Measurements from ENCODE around the gene TRIP10. TPM values are rescaled to one million over a fixed set of nuclear protein-coding genes. Genes with fewer than 3 reads are reported as not detected.
"Not testable (repeated sequence)": the region's sequence is repeated elsewhere in the genome, so short reads cannot be mapped to it uniquely, and the experiment has no call there.

The TRIP10 gene
- total and polyA plus RNA-seq, 4 donors, result 60.8 to 97.3 (median 79.8) TPM

DNA sequence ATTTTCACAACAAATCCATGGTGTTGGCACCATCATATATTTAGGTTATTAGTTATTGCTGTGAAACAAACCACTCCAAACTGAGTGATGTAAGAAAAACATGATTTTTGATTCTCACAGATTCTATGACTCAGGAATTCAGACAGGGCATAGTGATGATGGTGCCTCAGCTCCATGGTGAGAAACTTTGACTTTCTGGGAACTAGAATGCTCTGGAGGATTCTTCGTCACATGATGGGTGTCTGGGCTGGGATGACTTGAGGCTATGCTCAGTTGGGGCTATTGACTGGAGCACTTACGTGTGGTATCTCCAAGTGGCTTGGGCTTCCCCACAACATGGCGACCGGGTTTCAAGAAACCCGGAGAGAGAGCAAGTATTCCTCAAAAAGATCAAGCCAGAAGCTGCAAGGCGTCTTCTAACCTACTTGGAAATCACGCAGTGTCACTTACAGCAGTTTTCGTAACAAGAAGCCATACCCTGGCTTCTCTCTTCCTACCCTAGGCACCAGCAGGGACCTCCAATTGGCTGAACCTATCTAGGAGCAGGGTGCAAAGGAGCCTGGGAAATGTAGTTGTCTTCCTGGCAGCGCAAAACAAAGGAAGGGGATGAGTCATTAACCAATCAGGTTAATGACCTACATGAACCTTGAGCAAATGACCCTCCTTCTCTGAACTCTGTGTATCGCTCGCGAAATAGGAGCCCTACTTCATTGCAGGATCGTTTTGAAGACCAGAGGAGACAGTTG lies 55.4 kb downstream of the TRIP10 start:
- no peak overlapping the region for H3K9ac ChIP-seq (ENCODE audit: insufficient read depth in 1 of 2, low read length in 2 of 2)
- H3K36me3 ChIP-seq (ENCODE audit: control insufficient read depth in 4 of 4, insufficient read depth in 4 of 4, low read length in 4 of 4), result no peaks in the 10 kb centered on the region
- no peak overlapping the region for H3K27ac ChIP-seq (ENCODE audit: low read depth in 1 of 2, low read length in 1 of 2)
- ATAC-seq (ENCODE audit: insufficient read depth, low FRiP score), result no peak
- TF ChIP-seq, protein P1, sequence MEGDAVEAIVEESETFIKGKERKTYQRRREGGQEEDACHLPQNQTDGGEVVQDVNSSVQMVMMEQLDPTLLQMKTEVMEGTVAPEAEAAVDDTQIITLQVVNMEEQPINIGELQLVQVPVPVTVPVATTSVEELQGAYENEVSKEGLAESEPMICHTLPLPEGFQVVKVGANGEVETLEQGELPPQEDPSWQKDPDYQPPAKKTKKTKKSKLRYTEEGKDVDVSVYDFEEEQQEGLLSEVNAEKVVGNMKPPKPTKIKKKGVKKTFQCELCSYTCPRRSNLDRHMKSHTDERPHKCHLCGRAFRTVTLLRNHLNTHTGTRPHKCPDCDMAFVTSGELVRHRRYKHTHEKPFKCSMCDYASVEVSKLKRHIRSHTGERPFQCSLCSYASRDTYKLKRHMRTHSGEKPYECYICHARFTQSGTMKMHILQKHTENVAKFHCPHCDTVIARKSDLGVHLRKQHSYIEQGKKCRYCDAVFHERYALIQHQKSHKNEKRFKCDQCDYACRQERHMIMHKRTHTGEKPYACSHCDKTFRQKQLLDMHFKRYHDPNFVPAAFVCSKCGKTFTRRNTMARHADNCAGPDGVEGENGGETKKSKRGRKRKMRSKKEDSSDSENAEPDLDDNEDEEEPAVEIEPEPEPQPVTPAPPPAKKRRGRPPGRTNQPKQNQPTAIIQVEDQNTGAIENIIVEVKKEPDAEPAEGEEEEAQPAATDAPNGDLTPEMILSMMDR (IDR thresholded peaks at IDR 0.05; ENCODE audit: control extremely low read depth, extremely low read depth), result no peak
- 78 to 91% methylated on average over 13 of the region's 13 CpGs for WGBS, 2 donors
- DNase-seq, result no peak
- H3K9me3 ChIP-seq (ENCODE audit: control insufficient read depth in 4 of 4, insufficient read depth in 3 of 4, low read length in 3 of 4), result peaks cover 0 to 9% (median 3%) of the 10 kb centered on the region in 4 donors
- peaks cover 0 to 1% (median 0%) of the 10 kb centered on the region in 5 donors for H3K4me1 ChIP-seq (ENCODE audit: control insufficient read depth in 5 of 5, insufficient read depth in 5 of 5, low read length in 5 of 5)
- H3K4me3 ChIP-seq, result no peak overlapping the region
- no peaks in the 10 kb centered on the region for H3K27me3 ChIP-seq (ENCODE audit: control insufficient read depth in 3 of 3, insufficient read depth in 3 of 3, low read length in 2 of 3)

DNA sequence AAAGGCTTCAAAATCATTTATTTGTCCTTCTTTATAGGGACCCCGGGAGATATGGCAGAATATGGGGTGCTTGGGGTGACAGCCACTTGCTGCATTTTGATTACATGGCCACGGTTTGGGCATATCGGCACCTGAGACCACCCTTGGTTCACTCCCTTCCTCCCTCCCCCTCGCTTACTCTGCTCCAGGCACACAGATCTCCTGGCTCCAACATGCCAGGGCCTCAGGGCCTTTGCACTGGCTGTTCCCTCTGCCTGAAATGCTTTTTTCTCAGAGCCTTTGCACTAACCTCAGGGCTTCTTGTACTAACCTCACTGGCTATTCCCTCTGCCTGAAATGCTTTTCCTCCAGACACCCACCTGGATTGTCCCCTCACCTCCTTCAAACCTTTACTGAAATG lies 56.8 kb downstream of the TRIP10 start:
- Histone ChIP-seq H3K9ac (ENCODE audit: insufficient read depth in 1 of 2, low read length in 2 of 2) (no peak overlapping the region), H3K9me3 (ENCODE audit: control insufficient read depth in 4 of 4, insufficient read depth in 3 of 4, low read length in 3 of 4) (peaks cover 0 to 9% (median 3%) of the 10 kb centered on the region in 4 donors), H3K36me3 (ENCODE audit: control insufficient read depth in 4 of 4, insufficient read depth in 4 of 4, low read length in 4 of 4) (no peaks in the 10 kb centered on the region), H3K4me1 (ENCODE audit: control insufficient read depth in 5 of 5, insufficient read depth in 5 of 5, low read length in 5 of 5) (peaks cover 0 to 5% (median 0%) of the 10 kb centered on the region in 5 donors), H3K27me3 (ENCODE audit: control insufficient read depth in 3 of 3, insufficient read depth in 3 of 3, low read length in 2 of 3) (no peaks in the 10 kb centered on the region), H3K4me3 (no peak overlapping the region), H3K27ac (ENCODE audit: low read depth in 1 of 2, low read length in 1 of 2) (no peak overlapping the region)
- 92 to 96% methylated on average over 4 of the region's 4 CpGs for WGBS, 2 donors
- TF ChIP-seq, protein P1 (IDR thresholded peaks at IDR 0.05; ENCODE audit: control extremely low read depth, extremely low read depth), result no peak
- no peak for DNase-seq
- no peak for ATAC-seq (ENCODE audit: insufficient read depth, low FRiP score)

- no peak for DNase-seq
- H3K4me3 ChIP-seq, result no peak overlapping the region
- H3K36me3 ChIP-seq (ENCODE audit: control insufficient read depth in 4 of 4, insufficient read depth in 4 of 4, low read length in 4 of 4), result no peaks in the 10 kb centered on the region
- H3K4me1 ChIP-seq (ENCODE audit: control insufficient read depth in 5 of 5, insufficient read depth in 5 of 5, low read length in 5 of 5), result peaks cover 0 to 9% (median 4%) of the 10 kb centered on the region in 5 donors
- no peaks in the 10 kb centered on the region for H3K27me3 ChIP-seq (ENCODE audit: control insufficient read depth in 3 of 3, insufficient read depth in 3 of 3, low read length in 2 of 3)
- TF ChIP-seq, protein P1 (IDR thresholded peaks at IDR 0.05; ENCODE audit: control extremely low read depth, extremely low read depth), result no peak
- no peak for ATAC-seq (ENCODE audit: insufficient read depth, low FRiP score)
- H3K27ac ChIP-seq (ENCODE audit: low read depth in 1 of 2, low read length in 1 of 2), result no peak overlapping the region
- H3K9me3 ChIP-seq (ENCODE audit: control insufficient read depth in 4 of 4, insufficient read depth in 3 of 4, low read length in 3 of 4), result peaks cover 0 to 9% (median 3%) of the 10 kb centered on the region in 4 donors
- 81 to 84% methylated on average over 9 of the region's 9 CpGs for WGBS, 2 donors
- H3K9ac ChIP-seq (ENCODE audit: insufficient read depth in 1 of 2, low read length in 2 of 2), result no peak overlapping the region
Measured at GRCh38 chr19:6797646-6798045, 58.2 kb downstream of the TRIP10 start.

DNA sequence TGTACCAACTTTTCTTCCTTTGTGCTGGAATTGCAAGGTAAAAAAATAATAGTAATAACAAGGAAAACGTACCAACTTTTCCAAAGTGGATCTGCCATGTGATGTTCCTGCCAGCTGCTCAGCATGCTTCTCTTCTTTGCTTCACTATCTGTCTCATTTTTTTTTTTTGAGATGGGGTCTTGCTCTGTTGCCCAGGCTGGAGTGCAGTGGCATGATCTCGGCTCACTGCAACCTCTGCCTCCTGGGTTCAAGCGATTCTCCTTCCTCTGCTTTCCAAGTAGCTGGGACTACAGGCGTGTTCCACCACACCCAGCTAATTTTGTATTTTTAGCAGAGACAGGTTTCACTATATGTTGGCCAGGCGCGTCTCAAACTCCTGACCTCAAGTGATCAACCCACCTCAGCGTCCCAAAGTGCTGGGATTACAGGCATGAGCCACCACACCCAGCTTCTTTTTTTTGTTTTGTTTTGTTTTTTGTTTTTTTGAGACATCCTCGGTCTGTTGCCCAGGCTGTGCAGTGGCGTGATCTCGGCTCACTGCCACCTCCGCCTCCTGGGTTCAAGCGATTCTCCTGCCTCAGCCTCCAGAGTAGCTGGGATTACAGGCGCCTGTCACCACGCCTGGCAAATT lies 60.8 kb downstream of the TRIP10 start:
- H3K9ac ChIP-seq (ENCODE audit: insufficient read depth in 1 of 2, low read length in 2 of 2); H3K4me1 ChIP-seq (ENCODE audit: control insufficient read depth in 5 of 5, insufficient read depth in 5 of 5, low read length in 5 of 5); ATAC-seq (ENCODE audit: insufficient read depth, low FRiP score); H3K27ac ChIP-seq (ENCODE audit: low read depth in 1 of 2, low read length in 1 of 2); DNase-seq; H3K9me3 ChIP-seq (ENCODE audit: control insufficient read depth in 4 of 4, insufficient read depth in 3 of 4, low read length in 3 of 4); H3K36me3 ChIP-seq (ENCODE audit: control insufficient read depth in 4 of 4, insufficient read depth in 4 of 4, low read length in 4 of 4); H3K4me3 ChIP-seq; H3K27me3 ChIP-seq (ENCODE audit: control insufficient read depth in 3 of 3, insufficient read depth in 3 of 3, low read length in 2 of 3): not testable (repeated sequence)
- 74 to 83% methylated on average over 14 of the region's 14 CpGs for WGBS, 2 donors

All from lung (tissue), 12 donors.